Prostate gland (tissue), 2 donors: Measurements from ENCODE around the gene GNPDA2. TPM values are rescaled to one million over a fixed set of nuclear protein-coding genes. Genes with fewer than 3 reads are reported as not detected.
"Not testable (repeated sequence)": the region's sequence is repeated elsewhere in the genome, so short reads cannot be mapped to it uniquely, and the experiment has no call there.

Source experiments
- DNase-seq: peaks from one replicate; pipeline ENCODE4 v3.0.0-alpha.2; 2019; ENCODE audit warnings: low spot score
- H3K27ac ChIP-seq, 2 donors: fragments of 200-600 bp; sonication (generic); 2 replicates each; pipeline ENCODE4 v1.5.1; 2017 to 2019
- H3K27me3 ChIP-seq: fragments of 200-600 bp; sonication (generic); replicated peaks from 2 replicates; pipeline ENCODE4 v1.5.1; 2019; ENCODE audit not compliant: insufficient read depth
- H3K36me3 ChIP-seq, 2 donors: fragments of 200-600 bp; sonication (generic); 1 replicate in 1 of 2; 2 replicates in 1 of 2; pipeline versions ENCODE4 v1.5.1 to v1.8.1; 2017 to 2019
- H3K4me1 ChIP-seq: fragments of 200-600 bp; sonication (generic); replicated peaks from 2 replicates; pipeline ENCODE4 v1.5.1; 2019
- H3K4me3 ChIP-seq, 2 donors: fragments of 200-600 bp; sonication (generic); 2 replicates each; pipeline ENCODE4 v1.5.1; 2017 to 2019
- H3K9me3 ChIP-seq: fragments of 200-600 bp; sonication (generic); 2 replicates; pipeline ENCODE4 v1.5.1; 2017
- POLR2A ChIP-seq: fragments of 450-650 bp; IDR thresholded peaks from one replicate; pipeline ENCODE4 v1.6.1; 2016; ENCODE audit warnings: antibody characterized with exemption, mild to moderate bottlenecking
- POLR2AphosphoS5 ChIP-seq: sonication (generic); formaldehyde crosslinking; IDR thresholded peaks from one replicate; pipeline ENCODE4 v1.6.1; 2017; ENCODE audit warnings: antibody characterized with exemption
- WGBS: methylation state at CpG from one replicate; pipeline ENCODE4 v1.1.5; 2018; 5-methylcytosine and 5-hydroxymethylcytosine counted together
- intact Hi-C: fragments of 100-400 bp; cut with DNase I; formaldehyde crosslinking; loops from one replicate; pipeline ENCODE4 v1.14.2; 2022
- total RNA-seq, 2 donors: library from RNA; depleted of rRNA; stranded (reverse); fragments of >200 nt; gene quantifications; one replicate each; pipeline ENCODE4 v1.1.0, GENCODE V29; 2016
- TF ChIP-seq, protein P1 (sequence below), 4 experiments: fragments of 200-600 bp in 2 of 4; fragments of 450-650 bp in 2 of 4; sonication (generic) in 2 of 4; IDR thresholded peaks; 1 replicate in 3 of 4; 2 replicates in 1 of 4; pipeline ENCODE4 v1.5.1; 2016 to 2019; ENCODE audit warnings: antibody characterized with exemption in 4 of 4, mild to moderate bottlenecking in 2 of 4, moderate library complexity in 2 of 4

Gene GNPDA2
- total RNA-seq, 2 donors from 2014 or later: 13.2 to 16.2 TPM

DNA sequence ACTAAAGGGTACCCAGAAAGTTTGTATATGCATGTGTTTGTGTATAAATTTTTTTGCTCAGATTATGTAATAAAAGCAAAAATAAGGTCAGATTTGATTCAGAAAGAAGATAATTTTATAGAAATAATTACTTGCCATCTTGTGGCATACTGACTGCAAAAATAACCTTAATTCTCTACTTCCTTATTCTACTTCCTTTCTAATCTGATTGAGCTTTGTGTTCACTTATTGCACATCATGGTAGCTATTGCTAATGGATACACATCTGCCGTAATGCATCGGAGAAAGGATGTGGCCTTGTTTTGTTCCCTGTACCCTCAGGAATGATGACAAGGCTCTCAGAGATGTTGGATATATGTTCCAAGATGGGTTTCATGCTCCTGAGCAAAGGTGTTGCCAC, 10.5 kb upstream of the GNPDA2 start:
- WGBS: 93% methylated on average over 2 of the region's 2 CpGs
- no peak for DNase-seq
- Histone ChIP-seq H3K27ac (no peak overlapping the region), H3K27me3 (no peaks in the 10 kb centered on the region), H3K4me3 (no peak overlapping the region), H3K9me3 (no peaks in the 10 kb centered on the region), H3K4me1 (no peaks in the 10 kb centered on the region), H3K36me3 (no peaks in the 10 kb centered on the region)
- intact Hi-C loops: no loop called here
- TF ChIP-seq POLR2AphosphoS5 (no peak), POLR2A (no peak)
- TF ChIP-seq, protein P1, sequence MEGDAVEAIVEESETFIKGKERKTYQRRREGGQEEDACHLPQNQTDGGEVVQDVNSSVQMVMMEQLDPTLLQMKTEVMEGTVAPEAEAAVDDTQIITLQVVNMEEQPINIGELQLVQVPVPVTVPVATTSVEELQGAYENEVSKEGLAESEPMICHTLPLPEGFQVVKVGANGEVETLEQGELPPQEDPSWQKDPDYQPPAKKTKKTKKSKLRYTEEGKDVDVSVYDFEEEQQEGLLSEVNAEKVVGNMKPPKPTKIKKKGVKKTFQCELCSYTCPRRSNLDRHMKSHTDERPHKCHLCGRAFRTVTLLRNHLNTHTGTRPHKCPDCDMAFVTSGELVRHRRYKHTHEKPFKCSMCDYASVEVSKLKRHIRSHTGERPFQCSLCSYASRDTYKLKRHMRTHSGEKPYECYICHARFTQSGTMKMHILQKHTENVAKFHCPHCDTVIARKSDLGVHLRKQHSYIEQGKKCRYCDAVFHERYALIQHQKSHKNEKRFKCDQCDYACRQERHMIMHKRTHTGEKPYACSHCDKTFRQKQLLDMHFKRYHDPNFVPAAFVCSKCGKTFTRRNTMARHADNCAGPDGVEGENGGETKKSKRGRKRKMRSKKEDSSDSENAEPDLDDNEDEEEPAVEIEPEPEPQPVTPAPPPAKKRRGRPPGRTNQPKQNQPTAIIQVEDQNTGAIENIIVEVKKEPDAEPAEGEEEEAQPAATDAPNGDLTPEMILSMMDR (IDR thresholded peaks at IDR 0.05): no peak

GRCh38 chr4:44728694-44729093, 2.3 kb upstream of the GNPDA2 start:
- not testable (repeated sequence) for H3K36me3 ChIP-seq, H3K27ac ChIP-seq, DNase-seq, H3K4me3 ChIP-seq, H3K9me3 ChIP-seq, H3K27me3 ChIP-seq, H3K4me1 ChIP-seq
- WGBS: 95% methylated on average over 9 of the region's 9 CpGs
- intact Hi-C loops: loop anchor here (5.0 kb wide), 1 partner anchor 51 kb away; the partner anchor contains the start of gene GUF1

DNA sequence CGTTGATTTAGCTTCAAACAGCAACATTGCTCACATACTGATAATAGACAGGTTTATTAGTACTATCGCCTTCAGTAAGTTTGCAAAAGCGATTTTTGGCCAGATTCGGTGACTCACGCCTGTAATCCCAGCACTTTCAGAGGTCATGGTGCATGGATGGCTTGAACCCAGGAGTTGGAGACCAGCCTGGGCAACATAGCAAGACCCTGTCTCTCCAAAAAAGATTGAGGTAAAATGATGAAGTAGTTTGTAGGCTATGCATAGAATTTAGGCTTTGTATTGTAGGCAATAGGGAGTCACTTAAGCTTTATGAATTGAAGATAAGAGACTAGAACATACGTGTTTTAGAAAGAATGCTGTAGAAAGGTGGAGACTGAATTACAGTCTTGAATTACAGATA, 1.1 kb upstream of the GNPDA2 start:
- intact Hi-C loops: loop anchor here (5.0 kb wide), 1 partner anchor 50 kb away; the partner anchor contains the start of gene GUF1
- TF ChIP-seq, protein P1 (IDR thresholded peaks at IDR 0.05): no peak
- TF ChIP-seq POLR2AphosphoS5 (no peak), POLR2A (no peak)
- Histone ChIP-seq H3K4me1 (no peaks in the 10 kb centered on the region), H3K4me3 (no peak overlapping the region), H3K27ac (no peak overlapping the region), H3K9me3 (no peaks in the 10 kb centered on the region), H3K27me3 (no peaks in the 10 kb centered on the region), H3K36me3 (no peaks in the 10 kb centered on the region)
- WGBS: 75% methylated on average over 6 of the region's 6 CpGs
- DNase-seq: no peak

- TF ChIP-seq POLR2AphosphoS5 (no peak), POLR2A (no peak)
- TF ChIP-seq, protein P1 (IDR thresholded peaks at IDR 0.05): no peak
- H3K36me3 ChIP-seq: no peaks in the 10 kb centered on the region
- no peaks in the 10 kb centered on the region for H3K9me3 ChIP-seq
- H3K27ac ChIP-seq: peak overlapping the region; percentile 78 to 83
- peak overlapping the region; percentile 83 to 87 for H3K4me3 ChIP-seq
- no peak for DNase-seq
- intact Hi-C loops: loop anchor here (5.0 kb wide), 1 partner anchor 48 kb away; the partner anchor contains the start of gene GUF1
- H3K4me1 ChIP-seq: no peaks in the 10 kb centered on the region
- 1% methylated on average over 9 of the region's 9 CpGs for WGBS
- H3K27me3 ChIP-seq: no peaks in the 10 kb centered on the region
These were observed 674 bp downstream of the GNPDA2 start for GRCh38 chr4:44725726-44726037.

DNA sequence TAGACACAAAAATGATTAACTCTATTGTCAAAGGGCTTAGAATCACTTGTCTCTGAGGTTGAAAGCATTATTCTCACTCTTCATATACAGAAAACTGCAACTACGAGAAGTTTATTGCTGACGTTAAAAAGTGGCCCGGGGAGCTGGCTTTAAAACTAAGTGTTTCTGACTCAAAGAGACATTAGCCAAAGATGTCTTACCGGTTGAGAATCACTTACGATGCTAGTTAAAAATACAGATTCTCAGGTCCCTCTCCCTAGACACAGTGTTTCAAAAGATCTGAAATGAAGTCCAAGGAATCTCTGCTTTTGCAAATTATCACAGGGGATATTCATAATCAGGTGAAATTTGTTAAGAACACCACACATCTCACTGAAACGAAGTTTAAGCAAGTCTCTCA, 1.2 kb downstream of the GNPDA2 start:
- H3K9me3 ChIP-seq: no peaks in the 10 kb centered on the region
- no peaks in the 10 kb centered on the region for H3K4me1 ChIP-seq
- no peak for TF ChIP-seq POLR2A
- TF ChIP-seq, protein P1 (IDR thresholded peaks at IDR 0.05): no peak
- no peak for TF ChIP-seq POLR2AphosphoS5
- H3K4me3 ChIP-seq: peak overlapping the region; percentile 83 to 87
- H3K27me3 ChIP-seq: no peaks in the 10 kb centered on the region
- 27% methylated on average over 6 of the region's 6 CpGs for WGBS
- H3K36me3 ChIP-seq: no peaks in the 10 kb centered on the region
- no peak overlapping the region for H3K27ac ChIP-seq
- intact Hi-C loops: loop anchor here (5.0 kb wide), 1 partner anchor 48 kb away; the partner anchor contains the start of gene GUF1
- no peak for DNase-seq
